Natural killer cell treated with Interleukin-12 subunit alpha and Interleukin-12 subunit beta and Interleukin-15 and Interleukin-18, amount 100 ng/mL, for 72 hours (primary cell): Measurements from ENCODE around the gene EMSY. TPM values are rescaled to one million over a fixed set of nuclear protein-coding genes. Genes with fewer than 3 reads are reported as not detected.
"Not testable (repeated sequence)": the region's sequence is repeated elsewhere in the genome, so short reads cannot be mapped to it uniquely, and the experiment has no call there.

Experiments used
- ATAC-seq, 2 donors: fragments of 150-1000 bp; cut with Tn5 transposase in 1 of 2; sonication (Bioruptor Pico), chemical (Tn5 transposase) in 1 of 2; 2 replicates each; pipeline ENCODE4 v1.10.0; 2021
- DNase-seq: peaks from one replicate; pipeline ENCODE4 v3.0.0; 2022; ENCODE audit warnings: low spot score
- H3K27ac Mint-ChIP-seq, 2 donors: 1 replicate in 1 of 2; 2 replicates in 1 of 2; pipeline ENCODE4 v1.8.0; 2022; ENCODE audit warnings: mixed read lengths in 2 of 2, mild to moderate bottlenecking in 1 of 2, moderate library complexity in 1 of 2
- H3K27me3 Mint-ChIP-seq, 2 donors: 1 replicate in 1 of 2; 2 replicates in 1 of 2; pipeline ENCODE4 v1.8.0; 2022; ENCODE audit warnings: mixed read lengths in 2 of 2
- H3K36me3 Mint-ChIP-seq: one replicate; pipeline ENCODE4 v1.8.0; 2022; ENCODE audit warnings: mixed read lengths
- H3K4me1 Mint-ChIP-seq, 2 donors: 1 replicate in 1 of 2; 2 replicates in 1 of 2; pipeline ENCODE4 v1.8.0; 2022; ENCODE audit warnings: low read depth in 2 of 2, mixed read lengths in 2 of 2, mild to moderate bottlenecking in 1 of 2
- H3K4me3 Mint-ChIP-seq: one replicate; pipeline ENCODE4 v1.8.0; 2022; ENCODE audit warnings: mixed read lengths
- H3K9me3 Mint-ChIP-seq: 2 replicates; pipeline ENCODE4 v1.8.0; 2022; ENCODE audit warnings: mixed read lengths
- total RNA-seq, 2 donors: library from RNA; stranded (reverse); gene quantifications; one replicate each; pipeline ENCODE4 v1.2.3, GENCODE V29; 2022

Gene EMSY
- total RNA-seq, 2 donors from 2014 or later: 31.1 to 45.7 TPM

- Mint-ChIP-seq H3K27me3 (peaks cover 17 to 27% of the 10 kb centered on the region in 2 donors), H3K36me3 (no peaks in the 10 kb centered on the region), H3K4me1 (no peaks in the 10 kb centered on the region), H3K4me3 (no peak overlapping the region), H3K27ac (no peak overlapping the region), H3K9me3 (no peaks in the 10 kb centered on the region)
- ATAC-seq (no peak), DNase-seq (no peak)
Measured at GRCh38 chr11:76577921-76578653, 133.3 kb downstream of the EMSY start.

- H3K27ac Mint-ChIP-seq: no peak overlapping the region
Measured at GRCh38 chr11:76578654-76579055, 133.8 kb downstream of the EMSY start.

GRCh38 chr11:76579056-76579751, 134.4 kb downstream of the EMSY start:
- DNase-seq (no peak), ATAC-seq (no peak)
- Mint-ChIP-seq H3K4me3 (no peak overlapping the region), H3K27ac (no peak overlapping the region), H3K27me3 (peaks cover 9 to 16% of the 10 kb centered on the region in 2 donors), H3K4me1 (no peaks in the 10 kb centered on the region), H3K9me3 (no peaks in the 10 kb centered on the region), H3K36me3 (no peaks in the 10 kb centered on the region)

More at GRCh38 chr11:76578654-76579055, 133.8 kb downstream of the EMSY start:
- H3K27me3 Mint-ChIP-seq: peaks cover 14 to 21% of the 10 kb centered on the region in 2 donors
- H3K36me3 Mint-ChIP-seq: no peaks in the 10 kb centered on the region
- ATAC-seq (no peak), DNase-seq (no peak)
- H3K9me3 Mint-ChIP-seq: no peaks in the 10 kb centered on the region
- H3K4me3 Mint-ChIP-seq: no peak overlapping the region
- no peaks in the 10 kb centered on the region for H3K4me1 Mint-ChIP-seq

- H3K4me1 Mint-ChIP-seq: no peaks in the 10 kb centered on the region
- H3K9me3 Mint-ChIP-seq: no peaks in the 10 kb centered on the region
- no peak overlapping the region for H3K27ac Mint-ChIP-seq
- ATAC-seq (no peak), DNase-seq (no peak)
- no peaks in the 10 kb centered on the region for H3K36me3 Mint-ChIP-seq
- H3K27me3 Mint-ChIP-seq: peaks cover 6 to 10% of the 10 kb centered on the region in 2 donors
- H3K4me3 Mint-ChIP-seq: no peak overlapping the region
Measured at GRCh38 chr11:76579752-76580151, 134.9 kb downstream of the EMSY start.

- not testable (repeated sequence) for H3K36me3 Mint-ChIP-seq, ATAC-seq, H3K27me3 Mint-ChIP-seq, H3K4me1 Mint-ChIP-seq, H3K4me3 Mint-ChIP-seq, H3K9me3 Mint-ChIP-seq, DNase-seq, H3K27ac Mint-ChIP-seq
Measured at GRCh38 chr11:76582471-76582870, 137.7 kb downstream of the EMSY start.

GRCh38 chr11:76587820-76588454, 143.1 kb downstream of the EMSY start:
- Mint-ChIP-seq H3K4me3 (peak overlapping the region; percentile 39), H3K27me3 (no peaks in the 10 kb centered on the region), H3K27ac (peak overlapping the region; percentile 63 to 78), H3K36me3 (no peaks in the 10 kb centered on the region), H3K9me3 (no peaks in the 10 kb centered on the region), H3K4me1 (peaks cover 7 to 12% of the 10 kb centered on the region in 2 donors)
- DNase-seq: no peak
- ATAC-seq: peak in 1 of 2 donors; percentile 46

- no peak for DNase-seq
- H3K4me1 Mint-ChIP-seq: peaks cover 7 to 12% of the 10 kb centered on the region in 2 donors
Measured at GRCh38 chr11:76588455-76589325, 143.9 kb downstream of the EMSY start.

GRCh38 chr11:76589477-76589876, 144.7 kb downstream of the EMSY start:
- Mint-ChIP-seq H3K4me1 (peaks cover 7 to 12% of the 10 kb centered on the region in 2 donors), H3K4me3 (no peak overlapping the region), H3K9me3 (no peaks in the 10 kb centered on the region), H3K27me3 (peaks cover 0 to 2% of the 10 kb centered on the region in 2 donors), H3K27ac (peak overlapping the region in 1 of 2 donors; percentile 63), H3K36me3 (no peaks in the 10 kb centered on the region)
- ATAC-seq (no peak), DNase-seq (no peak)

More at GRCh38 chr11:76588455-76589325, 143.9 kb downstream of the EMSY start:
- H3K27ac Mint-ChIP-seq: peak overlapping the region; percentile 63 to 78
- peak; percentile 76 to 78 for ATAC-seq
- H3K27me3 Mint-ChIP-seq: peaks cover 0 to 2% of the 10 kb centered on the region in 2 donors
- no peaks in the 10 kb centered on the region for H3K9me3 Mint-ChIP-seq
- peak overlapping the region; percentile 39 for H3K4me3 Mint-ChIP-seq
- H3K36me3 Mint-ChIP-seq: no peaks in the 10 kb centered on the region

GRCh38 chr11:76589964-76590950, 145.4 kb downstream of the EMSY start:
- no peaks in the 10 kb centered on the region for H3K9me3 Mint-ChIP-seq
- peaks cover 0 to 2% of the 10 kb centered on the region in 2 donors for H3K27me3 Mint-ChIP-seq
- H3K4me3 Mint-ChIP-seq: no peak overlapping the region
- H3K36me3 Mint-ChIP-seq: no peaks in the 10 kb centered on the region
- ATAC-seq: no peak
- no peak overlapping the region for H3K27ac Mint-ChIP-seq
- H3K4me1 Mint-ChIP-seq: peaks cover 7 to 12% of the 10 kb centered on the region in 2 donors
- DNase-seq: no peak

- ATAC-seq: no peak
- Mint-ChIP-seq H3K9me3 (no peaks in the 10 kb centered on the region), H3K36me3 (no peaks in the 10 kb centered on the region), H3K4me3 (no peak overlapping the region), H3K27ac (no peak overlapping the region), H3K4me1 (peaks cover 7 to 12% of the 10 kb centered on the region in 2 donors), H3K27me3 (peaks cover 0 to 2% of the 10 kb centered on the region in 2 donors)
- DNase-seq: no peak
Measured at GRCh38 chr11:76591416-76591815, 146.6 kb downstream of the EMSY start.

GRCh38 chr11:76592025-76592914, 147.5 kb downstream of the EMSY start:
- no peak for ATAC-seq
- peaks cover 0 to 5% of the 10 kb centered on the region in 2 donors for H3K27me3 Mint-ChIP-seq
- no peaks in the 10 kb centered on the region for H3K36me3 Mint-ChIP-seq
- no peaks in the 10 kb centered on the region for H3K9me3 Mint-ChIP-seq
- peaks cover 7 to 12% of the 10 kb centered on the region in 2 donors for H3K4me1 Mint-ChIP-seq
- no peak for DNase-seq
- H3K4me3 Mint-ChIP-seq: no peak overlapping the region
- H3K27ac Mint-ChIP-seq: no peak overlapping the region
